Stimulated activated CD8-positive, alpha-beta memory T cell treated with anti-CD3 and anti-CD28 coated beads, Interleukin-7, amount 100 ng/mL, for 4 hours (primary cell): Measurements from ENCODE around the gene HNMT.

Experiments used
- DNase-seq, 2 donors: peaks; one replicate each; pipeline ENCODE4 v3.0.0-alpha.2; 2020; ENCODE audit warnings: low read depth in 2 of 2

Gene HNMT

GRCh38 chr2:138012082-138012481 lies 47.8 kb downstream of the HNMT start:
- no peak for DNase-seq

DNA sequence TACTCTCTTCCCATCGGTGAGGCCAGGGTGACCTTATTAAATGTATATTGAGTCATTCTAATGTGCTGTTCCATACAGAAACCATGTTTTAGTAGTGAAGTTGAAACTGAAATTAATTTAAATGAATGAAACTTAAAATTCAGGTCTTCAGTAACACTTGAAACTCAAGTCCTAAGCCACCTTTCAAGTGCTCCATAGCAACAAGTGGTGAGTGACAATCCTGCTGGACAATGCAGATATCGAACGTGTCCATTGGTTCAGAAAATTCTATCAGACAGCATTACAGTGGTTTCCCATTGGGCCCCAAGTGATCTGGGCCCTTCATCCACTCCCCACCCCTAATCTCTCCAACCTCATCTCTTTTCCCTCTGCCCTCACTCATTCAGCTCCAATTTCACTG lies 48.7 kb downstream of the HNMT start:
- no peak for DNase-seq

DNA sequence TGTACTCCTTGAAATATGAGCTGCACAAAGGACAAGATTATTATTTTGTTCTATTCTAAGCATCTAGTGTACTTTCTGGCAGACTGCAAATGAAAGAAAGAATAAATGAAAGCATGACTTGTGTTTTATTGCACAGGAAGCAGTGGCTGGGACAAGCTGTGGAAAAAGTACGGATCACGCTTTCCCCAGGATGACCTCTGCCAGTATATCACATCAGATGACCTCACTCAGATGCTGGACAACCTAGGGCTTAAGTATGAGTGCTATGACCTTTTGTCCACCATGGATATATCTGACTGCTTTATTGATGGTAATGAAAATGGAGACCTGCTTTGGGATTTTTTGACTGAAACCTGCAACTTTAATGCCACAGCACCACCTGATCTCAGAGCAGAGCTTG lies 49.4 kb downstream of the HNMT start:
- DNase-seq, result no peak

- DNase-seq, result no peak
Measured at GRCh38 chr2:138015494-138015893, 51.2 kb downstream of the HNMT start.

- DNase-seq, result no peak
Measured at GRCh38 chr2:138016351-138017087, 52.2 kb downstream of the HNMT start.

GRCh38 chr2:138017824-138018223 lies 53.6 kb downstream of the HNMT start:
- DNase-seq, result no peak

DNA sequence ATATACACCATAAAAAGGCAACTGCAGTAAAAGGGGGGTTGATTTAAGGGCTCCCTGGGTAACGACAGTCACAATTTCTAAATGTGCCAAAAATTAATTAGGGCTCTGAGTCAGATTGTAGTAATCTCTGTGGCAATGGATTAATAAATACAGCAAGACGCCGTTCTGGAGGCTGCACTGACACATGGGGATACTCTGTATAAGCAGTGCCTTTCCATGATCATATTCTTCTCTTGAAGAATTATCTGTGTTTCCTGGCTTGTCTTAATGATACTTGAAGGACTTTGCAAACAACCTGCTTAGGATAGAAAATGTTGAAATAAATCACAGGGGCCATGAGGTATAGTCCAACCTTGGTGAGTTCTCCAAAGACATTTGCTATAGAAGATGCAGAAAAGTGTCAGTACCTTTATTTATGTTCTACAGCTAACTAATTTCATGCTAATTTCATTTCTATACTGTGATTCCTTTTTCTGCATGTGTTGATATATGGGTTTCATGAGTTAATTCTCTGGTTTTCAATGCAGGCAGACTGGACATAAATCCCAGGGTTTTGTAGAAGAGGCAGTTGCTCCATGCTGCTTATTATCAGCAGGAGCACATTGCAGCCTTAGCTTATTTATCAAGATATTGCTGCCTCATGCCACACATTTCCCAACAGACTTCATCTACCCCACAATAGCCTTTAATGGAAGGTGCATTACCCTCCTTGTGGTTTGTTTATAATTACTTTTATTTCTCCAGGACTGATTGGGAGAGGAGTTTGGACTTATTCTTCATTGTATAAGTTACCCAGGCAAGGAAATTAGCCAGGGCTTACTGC lies 54.8 kb downstream of the HNMT start:
- no peak for DNase-seq

- DNase-seq, result no peak
Measured at GRCh38 chr2:138020432-138020831, 56.2 kb downstream of the HNMT start.

DNA sequence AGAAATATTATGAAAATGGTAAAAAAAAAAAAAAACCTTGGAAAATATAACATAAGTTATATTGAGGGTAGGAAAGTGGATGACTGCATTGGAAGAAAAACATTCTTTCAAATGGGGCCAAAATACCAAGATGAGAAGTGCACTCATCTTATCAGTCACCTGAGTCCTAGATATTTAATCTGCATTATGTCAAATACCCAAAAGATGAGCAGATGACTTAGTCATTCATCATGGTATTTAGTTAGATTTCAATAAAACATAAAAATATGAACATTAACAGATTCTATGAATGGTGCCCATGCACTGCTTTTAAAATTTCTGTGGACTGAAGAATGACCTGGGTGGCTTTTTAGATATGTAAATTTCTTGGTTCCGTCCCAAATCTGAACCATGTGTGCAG lies 56.9 kb downstream of the HNMT start:
- DNase-seq, result no peak

DNA sequence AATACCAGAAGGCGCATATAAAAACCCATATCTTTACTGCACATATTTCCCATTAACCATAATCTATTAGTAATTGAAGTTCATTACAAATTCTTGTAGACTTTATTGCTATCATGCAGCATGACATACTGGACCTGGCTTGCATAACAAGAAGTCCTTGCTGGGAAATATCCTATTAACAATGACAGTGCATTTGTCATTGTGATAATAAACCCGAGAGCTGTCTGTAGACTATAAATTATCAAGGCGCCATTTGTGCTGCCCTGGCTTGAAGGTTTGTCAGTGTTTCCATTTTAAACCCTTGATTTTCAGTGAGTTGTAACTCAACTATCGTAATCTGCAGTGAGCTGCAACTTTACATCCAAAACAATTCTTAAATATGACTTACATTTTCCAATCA lies 59.0 kb downstream of the HNMT start:
- no peak for DNase-seq

DNA sequence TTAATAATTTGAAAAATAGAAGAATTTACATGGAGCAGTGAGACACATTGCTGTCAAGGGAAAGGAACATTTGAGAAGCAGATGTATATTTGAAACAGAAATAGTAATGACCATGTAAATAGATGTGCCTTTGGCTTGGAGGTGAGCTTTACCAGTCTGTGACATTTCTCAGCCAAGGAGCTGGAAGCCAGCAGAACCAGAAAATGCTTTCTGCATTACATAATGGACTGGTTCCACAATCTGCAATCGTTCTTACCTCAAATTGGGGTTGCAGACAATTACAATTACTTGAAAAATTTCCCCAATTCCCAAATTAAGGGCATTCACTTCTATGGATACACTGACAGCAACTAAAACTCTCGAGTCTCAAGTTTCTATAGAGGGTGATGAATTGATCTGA lies 59.7 kb downstream of the HNMT start:
- no peak for DNase-seq

GRCh38 chr2:138026111-138027020 lies 62.1 kb downstream of the HNMT start:
- no peak for DNase-seq

DNA sequence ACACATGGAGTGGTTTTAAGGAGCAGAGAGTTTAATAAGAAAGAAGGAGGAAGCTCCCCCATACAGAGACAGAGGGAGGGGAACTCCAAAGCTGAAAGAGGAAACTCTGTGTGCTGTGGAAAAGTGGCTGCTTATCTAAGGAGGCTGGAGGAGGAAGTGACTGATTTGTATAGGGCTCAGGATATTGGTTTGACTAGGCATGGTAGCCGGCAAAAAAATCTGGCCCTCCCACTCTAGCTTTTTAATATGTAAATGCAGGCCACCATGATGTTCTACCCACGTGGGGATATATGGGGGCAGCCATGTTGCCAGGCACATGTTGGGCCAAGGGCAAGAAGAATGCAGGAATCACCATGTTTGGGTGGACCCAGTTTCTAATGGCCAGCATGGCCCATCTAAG lies 64.3 kb downstream of the HNMT start:
- no peak for DNase-seq

DNA sequence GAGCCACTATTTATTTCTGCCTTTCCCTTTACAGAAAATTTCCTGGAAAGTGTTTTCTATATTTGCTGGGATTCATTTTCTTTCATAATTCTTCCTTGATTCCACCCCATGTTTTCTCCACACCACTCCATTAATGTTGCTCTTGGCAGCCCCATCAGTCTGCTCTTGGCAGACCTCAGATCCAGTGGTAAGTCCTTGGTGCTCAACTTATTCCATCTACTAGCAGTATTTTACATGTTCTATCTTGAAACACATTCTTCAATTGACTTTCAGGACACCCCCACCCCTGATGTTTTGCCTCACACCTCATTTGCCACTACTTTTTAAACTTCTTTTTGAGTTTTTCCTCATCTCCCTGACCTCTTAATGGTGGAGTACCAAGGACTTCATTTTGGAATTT lies 65.0 kb downstream of the HNMT start:
- no peak for DNase-seq

DNA sequence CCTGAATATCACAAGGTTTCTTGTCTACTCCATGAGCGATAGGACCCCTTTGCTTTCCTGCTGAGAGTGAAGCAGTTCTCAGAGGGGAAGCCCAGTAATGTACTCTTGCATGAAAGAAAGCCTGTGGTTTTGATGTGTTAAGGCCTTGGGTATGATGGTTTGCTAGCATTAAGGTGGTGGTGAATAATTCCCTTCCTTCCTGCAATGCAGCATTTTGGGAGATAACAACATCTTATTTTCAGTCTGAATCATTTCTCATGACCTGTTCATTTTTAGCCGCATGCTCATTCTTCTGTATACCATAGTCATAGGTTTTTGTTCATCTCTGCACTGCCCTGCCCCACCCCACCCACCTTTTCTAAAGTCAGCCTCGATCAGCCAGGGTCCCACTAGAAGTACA lies 66.2 kb downstream of the HNMT start:
- no peak for DNase-seq

- DNase-seq, result no peak
Measured at GRCh38 chr2:138032334-138032733, 68.1 kb downstream of the HNMT start.

- no peak for DNase-seq
Measured at GRCh38 chr2:138034536-138034935, 70.3 kb downstream of the HNMT start.

DNA sequence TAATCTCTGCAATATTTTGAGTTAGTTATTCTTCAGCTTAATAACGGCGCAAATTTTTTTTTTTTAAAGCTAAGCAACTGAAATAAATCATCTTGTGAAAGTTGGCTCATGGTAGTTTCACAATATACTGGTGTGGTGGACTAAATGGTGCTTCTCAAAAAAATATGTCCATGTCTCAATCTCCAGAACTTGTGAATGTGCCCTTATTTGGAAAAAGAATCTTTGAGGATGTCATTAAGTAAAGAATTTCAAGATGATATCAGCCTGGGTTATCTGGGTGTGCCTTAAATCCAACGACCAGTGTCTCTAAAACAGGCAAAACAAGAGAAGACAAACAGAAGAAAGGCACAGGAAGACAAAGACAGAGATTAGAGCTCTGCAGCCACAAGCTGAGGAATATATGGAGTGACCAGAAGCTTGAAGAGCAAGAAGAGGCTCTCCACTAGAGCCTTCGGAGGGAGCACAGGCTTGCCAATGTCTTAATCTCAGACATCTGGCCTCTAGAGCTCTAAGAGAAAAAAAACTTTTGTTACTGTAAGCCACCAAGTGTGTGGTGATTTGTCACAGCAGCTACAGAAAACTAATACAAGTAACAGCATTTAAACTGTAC lies 71.4 kb downstream of the HNMT start:
- DNase-seq, result no peak

DNA sequence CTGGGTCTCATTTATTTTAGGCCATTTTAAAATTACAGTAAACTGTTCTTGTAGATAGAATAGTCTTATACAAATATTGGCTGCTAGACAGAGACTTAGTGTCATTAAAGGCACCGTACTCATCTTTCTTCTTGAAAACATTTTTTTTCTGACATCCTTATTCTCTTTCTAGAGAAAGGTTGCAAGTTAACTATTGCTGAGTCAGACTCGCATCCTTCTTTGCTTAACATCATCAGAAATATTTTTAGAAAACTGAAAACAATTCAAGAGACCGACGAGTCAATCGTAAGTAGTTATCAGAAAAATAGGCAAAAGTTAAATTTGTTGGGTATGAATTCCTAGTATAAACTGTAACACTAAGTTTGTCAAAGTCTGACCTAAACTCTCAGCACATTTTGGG lies 72.2 kb downstream of the HNMT start:
- no peak for DNase-seq

GRCh38 chr2:138037090-138037489 lies 72.8 kb downstream of the HNMT start:
- DNase-seq, result no peak

GRCh38 chr2:138040616-138041015 lies 76.3 kb downstream of the HNMT start:
- no peak for DNase-seq

- DNase-seq, result no peak
Measured at GRCh38 chr2:138042311-138042710, 78.0 kb downstream of the HNMT start.
